Esophagus muscularis mucosa (tissue), 4 donors: Measurements from ENCODE around the gene ERBIN. TPM values are rescaled to one million over a fixed set of nuclear protein-coding genes. Genes with fewer than 3 reads are reported as not detected.
A peak's percentile ranks its signal among the peaks of the same experiment; 100 is the strongest.

ENCODE experiments used
- DNase-seq: peaks from one replicate; pipeline ENCODE4 v3.0.0-alpha.2; 2017; ENCODE audit errors: extremely low spot score
- H3K27ac ChIP-seq, 4 donors: fragments of 200-600 bp; sonication (generic); replicated peaks in 1 of 4; 1 replicate in 3 of 4; 2 replicates in 1 of 4; pipeline ENCODE4 v1.5.1; 2016 to 2019; ENCODE audit warnings: mild to moderate bottlenecking in 1 of 4
- H3K27me3 ChIP-seq, 4 donors: fragments of 200-600 bp; sonication (generic); one replicate each; pipeline versions ENCODE4 v1.5.1 to v1.6.0; 2016 to 2019
- H3K36me3 ChIP-seq, 4 donors: fragments of 200-600 bp; sonication (generic); one replicate each; pipeline ENCODE4 v1.5.1; 2016 to 2019
- H3K4me1 ChIP-seq, 4 donors: fragments of 200-600 bp; sonication (generic); one replicate each; pipeline ENCODE4 v1.5.1; 2016 to 2019
- H3K4me3 ChIP-seq, 4 donors: fragments of 200-600 bp; sonication (generic); 1 replicate in 2 of 4; 2 replicates in 2 of 4; pipeline ENCODE4 v1.5.1; 2016 to 2019; ENCODE audit warnings: mild to moderate bottlenecking in 4 of 4, moderate library complexity in 1 of 4
- H3K9me3 ChIP-seq, 4 donors: fragments of 200-600 bp; sonication (generic); 1 replicate in 3 of 4; 2 replicates in 1 of 4; pipeline ENCODE4 v1.5.1; 2016 to 2019
- EP300 ChIP-seq: sonication (generic); formaldehyde crosslinking; IDR thresholded peaks from one replicate; pipeline ENCODE4 v1.6.1; 2017; ENCODE audit warnings: antibody characterized with exemption
- POLR2A ChIP-seq: fragments of 450-650 bp; IDR thresholded peaks from one replicate; pipeline ENCODE4 v1.6.1; 2017; ENCODE audit warnings: antibody characterized with exemption, moderate library complexity, mild to moderate bottlenecking, low read depth
- POLR2AphosphoS5 ChIP-seq, 2 donors: sonication (generic); formaldehyde crosslinking; IDR thresholded peaks; one replicate each; pipeline ENCODE4 v1.6.1; 2017; ENCODE audit warnings: antibody characterized with exemption in 2 of 2
- WGBS: methylation state at CpG from one replicate; pipeline ENCODE4 v1.1.5; 2018; 5-methylcytosine and 5-hydroxymethylcytosine counted together
- intact Hi-C: fragments of 100-400 bp; cut with DNase I; formaldehyde crosslinking; loops from one replicate; pipeline ENCODE4 v1.15.1; 2023
- total RNA-seq, 4 donors: library from RNA; depleted of rRNA; stranded (reverse); fragments of >200 nt; gene quantifications; one replicate each; pipeline versions ENCODE4 v1.1.0 to v1.2.1, GENCODE V29; 2016
- TF ChIP-seq, protein P1 (sequence below), 3 experiments: fragments of 200-600 bp in 2 of 3; fragments of 450-650 bp in 1 of 3; sonication (generic) in 2 of 3; IDR thresholded peaks; one replicate each; pipeline ENCODE4 v1.5.1; 2017 to 2019; ENCODE audit warnings: antibody characterized with exemption in 3 of 3, mild to moderate bottlenecking in 2 of 3, moderate library complexity in 1 of 3

Gene ERBIN
- total RNA-seq, 4 donors from 2014 or later = 46.9 to 67.7 (median 55.2) TPM

DNA sequence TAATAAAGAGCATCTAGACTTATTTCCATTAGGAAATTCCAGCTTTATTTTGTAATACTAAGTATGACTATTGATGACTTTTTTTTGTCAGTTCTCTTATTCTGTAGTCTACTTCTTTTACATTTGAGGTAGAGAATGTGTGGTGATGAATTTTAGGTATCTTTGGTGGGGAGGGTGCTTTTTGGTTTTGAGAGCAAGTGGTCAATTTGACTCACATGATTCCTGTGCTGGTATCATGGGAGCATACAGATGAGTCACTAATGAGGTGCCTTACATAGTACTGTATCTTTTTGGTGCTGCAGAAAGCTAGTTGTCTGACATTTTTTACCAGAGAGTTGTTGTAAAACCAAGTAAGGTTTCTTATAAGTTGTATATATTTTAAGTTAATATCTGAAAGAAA is 35.3 kb downstream of the ERBIN start:
- Histone ChIP-seq H3K9me3 (no peaks in the 10 kb centered on the region), H3K4me3 (no peak overlapping the region), H3K27ac (no peak overlapping the region), H3K4me1 (peaks cover 26 to 52% (median 33%) of the 10 kb centered on the region in 4 donors), H3K27me3 (no peaks in the 10 kb centered on the region), H3K36me3 (no peaks in the 10 kb centered on the region)
- no peak for TF ChIP-seq POLR2AphosphoS5 (IDR thresholded peaks at IDR 0.05)
- no peak for TF ChIP-seq EP300
- TF ChIP-seq POLR2A = no peak
- TF ChIP-seq, protein P1, sequence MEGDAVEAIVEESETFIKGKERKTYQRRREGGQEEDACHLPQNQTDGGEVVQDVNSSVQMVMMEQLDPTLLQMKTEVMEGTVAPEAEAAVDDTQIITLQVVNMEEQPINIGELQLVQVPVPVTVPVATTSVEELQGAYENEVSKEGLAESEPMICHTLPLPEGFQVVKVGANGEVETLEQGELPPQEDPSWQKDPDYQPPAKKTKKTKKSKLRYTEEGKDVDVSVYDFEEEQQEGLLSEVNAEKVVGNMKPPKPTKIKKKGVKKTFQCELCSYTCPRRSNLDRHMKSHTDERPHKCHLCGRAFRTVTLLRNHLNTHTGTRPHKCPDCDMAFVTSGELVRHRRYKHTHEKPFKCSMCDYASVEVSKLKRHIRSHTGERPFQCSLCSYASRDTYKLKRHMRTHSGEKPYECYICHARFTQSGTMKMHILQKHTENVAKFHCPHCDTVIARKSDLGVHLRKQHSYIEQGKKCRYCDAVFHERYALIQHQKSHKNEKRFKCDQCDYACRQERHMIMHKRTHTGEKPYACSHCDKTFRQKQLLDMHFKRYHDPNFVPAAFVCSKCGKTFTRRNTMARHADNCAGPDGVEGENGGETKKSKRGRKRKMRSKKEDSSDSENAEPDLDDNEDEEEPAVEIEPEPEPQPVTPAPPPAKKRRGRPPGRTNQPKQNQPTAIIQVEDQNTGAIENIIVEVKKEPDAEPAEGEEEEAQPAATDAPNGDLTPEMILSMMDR (IDR thresholded peaks at IDR 0.05) = no peak
- no peak for DNase-seq
- intact Hi-C loops = no loop called here

DNA sequence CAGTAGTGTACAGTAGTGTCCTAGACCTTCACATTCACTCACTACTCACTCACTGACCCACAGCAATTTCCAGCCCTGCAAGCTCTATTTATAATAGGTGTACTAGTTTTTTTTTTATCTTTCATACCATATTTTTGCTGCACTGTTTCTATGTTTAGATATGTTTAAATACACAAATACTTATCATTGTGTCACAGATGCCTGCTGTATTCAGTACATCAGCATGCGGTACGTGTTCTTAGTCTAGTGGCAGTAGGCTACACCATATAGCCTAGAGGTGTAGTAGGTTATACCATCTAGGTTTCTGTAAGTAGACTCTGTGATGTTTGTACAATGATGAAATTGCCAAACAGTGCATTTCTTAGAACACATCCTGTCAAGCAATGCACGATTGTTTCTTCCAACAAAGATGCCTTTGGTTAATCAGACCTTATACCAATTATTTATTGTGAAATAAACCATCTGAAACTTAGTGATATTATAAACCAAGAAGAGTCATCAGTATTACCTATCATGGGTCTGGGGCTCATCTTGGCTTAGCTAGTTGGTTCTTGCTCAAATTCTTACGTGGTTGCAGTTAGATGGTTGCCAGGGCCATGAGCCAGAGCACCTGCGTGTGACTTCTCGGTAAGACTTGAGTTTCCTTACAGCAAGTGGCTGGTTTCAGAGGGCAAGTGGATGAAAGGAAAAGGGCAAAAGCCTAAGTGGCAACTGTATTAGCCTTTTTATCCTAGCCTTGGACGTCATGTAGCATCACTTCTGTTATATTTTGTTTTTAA is 41.1 kb downstream of the ERBIN start:
- Histone ChIP-seq H3K36me3 (no peaks in the 10 kb centered on the region), H3K27me3 (no peaks in the 10 kb centered on the region), H3K27ac (no peak overlapping the region), H3K9me3 (no peaks in the 10 kb centered on the region), H3K4me1 (peaks cover 46 to 71% (median 51%) of the 10 kb centered on the region in 4 donors), H3K4me3 (no peak overlapping the region)
- intact Hi-C loops = no loop called here
- no peak for DNase-seq
- TF ChIP-seq, protein P1 (IDR thresholded peaks at IDR 0.05) = no peak
- TF ChIP-seq POLR2AphosphoS5 (IDR thresholded peaks at IDR 0.05) = no peak
- TF ChIP-seq POLR2A = no peak
- TF ChIP-seq EP300 = no peak
- WGBS = 63% methylated on average over 7 of the region's 7 CpGs

DNA sequence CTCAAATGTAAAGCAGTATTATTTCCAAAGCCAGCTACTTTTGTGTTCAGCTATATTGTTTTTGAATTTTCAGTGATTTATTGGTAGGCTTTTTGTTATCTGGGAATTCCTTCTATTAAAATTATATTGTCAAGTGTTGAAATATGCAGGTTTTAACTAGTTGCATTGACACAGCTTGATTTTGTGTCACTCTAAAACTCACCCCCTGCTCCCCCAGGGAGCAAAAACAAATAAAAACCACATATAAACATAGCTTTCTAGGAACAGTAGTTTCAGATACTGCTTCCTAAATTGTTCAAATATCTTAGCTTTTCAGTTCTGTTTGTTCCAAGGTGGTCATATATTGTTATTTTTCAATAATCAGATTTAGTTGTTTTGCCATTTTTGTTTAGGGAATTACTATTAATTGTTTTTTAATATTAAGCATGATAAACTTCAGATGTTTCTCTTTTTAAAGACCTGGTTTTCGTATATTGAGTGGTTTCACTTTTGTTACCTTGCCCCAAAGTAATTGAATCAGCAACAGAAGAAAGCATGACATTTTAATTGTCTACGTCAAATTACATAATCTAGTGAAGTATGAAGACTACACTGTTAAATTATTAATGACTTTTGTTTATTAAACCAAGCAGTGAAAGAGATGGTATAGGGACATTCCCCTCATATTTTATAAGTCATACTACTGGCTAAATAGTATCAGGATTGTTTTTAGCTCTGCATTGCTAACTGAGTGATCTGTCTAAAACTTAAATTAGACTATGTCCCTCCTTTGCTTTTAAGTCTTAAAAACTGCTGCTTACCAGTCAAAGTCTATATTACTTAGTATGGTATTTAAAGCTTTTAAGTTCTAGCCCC is 43.4 kb downstream of the ERBIN start:
- Histone ChIP-seq H3K4me1 (peaks cover 46 to 63% (median 51%) of the 10 kb centered on the region in 4 donors), H3K36me3 (no peaks in the 10 kb centered on the region), H3K4me3 (peak overlapping the region in 1 of 4 donors; percentile 10), H3K9me3 (no peaks in the 10 kb centered on the region), H3K27me3 (no peaks in the 10 kb centered on the region), H3K27ac (no peak overlapping the region)
- WGBS = 26% methylated on average over 2 of the region's 2 CpGs
- TF ChIP-seq POLR2AphosphoS5 (IDR thresholded peaks at IDR 0.05) = no peak
- no peak for TF ChIP-seq POLR2A
- no peak for TF ChIP-seq EP300
- TF ChIP-seq, protein P1 (IDR thresholded peaks at IDR 0.05) = no peak
- intact Hi-C loops = no loop called here
- no peak for DNase-seq

DNA sequence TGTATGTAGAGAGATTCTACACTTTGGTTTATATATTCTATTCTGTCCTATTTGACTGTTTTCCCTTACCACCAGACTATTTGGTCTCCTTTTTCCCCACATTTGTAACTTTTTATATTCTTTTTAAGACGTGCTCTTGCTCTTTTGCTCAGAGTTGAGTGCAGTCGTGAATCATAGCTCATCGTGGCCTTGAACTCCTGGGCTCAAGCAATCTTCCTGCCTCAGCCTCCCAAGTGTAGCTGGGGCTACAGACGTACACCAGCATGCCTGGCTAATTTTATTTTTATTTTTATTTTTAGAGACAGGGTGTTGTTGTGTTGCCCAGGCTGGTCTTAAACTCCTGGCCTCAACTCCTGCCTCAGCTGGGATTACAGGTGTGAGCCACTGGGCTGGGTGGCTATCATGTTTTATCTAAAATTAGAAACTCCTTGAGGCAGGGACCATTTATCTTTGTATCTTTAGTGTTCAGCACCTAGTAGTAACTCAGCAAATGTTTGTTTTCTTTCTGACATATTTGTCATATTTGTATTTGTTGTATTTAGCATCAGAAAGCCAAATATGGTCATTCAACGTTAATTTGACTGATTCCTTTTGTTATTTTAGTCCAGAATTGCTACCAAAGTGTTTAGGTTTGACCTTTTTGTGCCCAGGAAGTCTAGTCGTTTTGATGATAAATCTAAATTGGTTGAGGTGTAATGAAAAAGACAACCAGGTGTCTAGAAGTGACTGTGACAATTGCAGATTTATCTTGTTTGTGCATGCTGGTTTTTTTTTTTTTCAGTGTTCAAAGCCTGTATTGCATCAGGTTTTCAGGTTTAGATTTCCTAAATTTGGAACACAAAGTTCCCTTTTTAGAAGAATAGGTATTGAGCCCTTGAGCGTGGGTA is 44.3 kb downstream of the ERBIN start:
- H3K27ac ChIP-seq = no peak overlapping the region
- H3K4me3 ChIP-seq = no peak overlapping the region
- H3K4me1 ChIP-seq = peaks cover 41 to 66% (median 47%) of the 10 kb centered on the region in 4 donors
- no peak for DNase-seq
- H3K36me3 ChIP-seq = no peaks in the 10 kb centered on the region
- intact Hi-C loops = no loop called here
- WGBS = 54% methylated on average over 7 of the region's 7 CpGs
- no peak for TF ChIP-seq POLR2A
- TF ChIP-seq, protein P1 (IDR thresholded peaks at IDR 0.05) = no peak
- TF ChIP-seq POLR2AphosphoS5 (IDR thresholded peaks at IDR 0.05) = no peak
- TF ChIP-seq EP300 = no peak
- H3K27me3 ChIP-seq = no peaks in the 10 kb centered on the region
- H3K9me3 ChIP-seq = no peaks in the 10 kb centered on the region
